ENCODE data around the gene TSHZ2. TPM values are rescaled to one million over a fixed set of nuclear protein-coding genes. Genes with fewer than 3 reads are reported as not detected.
A peak's percentile ranks its signal among the peaks of the same experiment; 100 is the strongest.
"Not testable (repeated sequence)": the region's sequence is repeated elsewhere in the genome, so short reads cannot be mapped to it uniquely, and the experiment has no call there.

The TSHZ2 gene
- total and polyA plus RNA-seq, 11 donors, result 1.8 to 12.1 (median 3.7) TPM

DNA sequence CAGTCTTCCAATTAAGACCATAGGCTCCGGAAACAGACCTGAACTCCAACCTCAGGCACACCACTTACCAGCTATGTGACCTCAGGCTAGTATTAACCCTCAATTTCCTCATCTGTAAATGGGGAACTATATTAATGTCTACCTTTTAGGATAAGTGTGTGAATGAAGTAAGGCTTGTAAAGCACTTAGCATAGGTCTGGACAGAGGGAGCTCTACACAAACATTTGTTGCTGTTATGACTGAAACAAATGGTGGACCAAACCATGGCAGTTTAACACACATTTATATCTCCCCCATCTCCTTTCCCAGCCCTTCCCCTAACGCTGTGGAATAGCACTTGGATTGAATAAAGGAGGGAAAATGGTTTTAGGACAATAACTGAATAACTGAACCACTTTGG lies 48.7 kb downstream of the TSHZ2 start:
- ATAC-seq, result no peak
- TF ChIP-seq, protein P1, sequence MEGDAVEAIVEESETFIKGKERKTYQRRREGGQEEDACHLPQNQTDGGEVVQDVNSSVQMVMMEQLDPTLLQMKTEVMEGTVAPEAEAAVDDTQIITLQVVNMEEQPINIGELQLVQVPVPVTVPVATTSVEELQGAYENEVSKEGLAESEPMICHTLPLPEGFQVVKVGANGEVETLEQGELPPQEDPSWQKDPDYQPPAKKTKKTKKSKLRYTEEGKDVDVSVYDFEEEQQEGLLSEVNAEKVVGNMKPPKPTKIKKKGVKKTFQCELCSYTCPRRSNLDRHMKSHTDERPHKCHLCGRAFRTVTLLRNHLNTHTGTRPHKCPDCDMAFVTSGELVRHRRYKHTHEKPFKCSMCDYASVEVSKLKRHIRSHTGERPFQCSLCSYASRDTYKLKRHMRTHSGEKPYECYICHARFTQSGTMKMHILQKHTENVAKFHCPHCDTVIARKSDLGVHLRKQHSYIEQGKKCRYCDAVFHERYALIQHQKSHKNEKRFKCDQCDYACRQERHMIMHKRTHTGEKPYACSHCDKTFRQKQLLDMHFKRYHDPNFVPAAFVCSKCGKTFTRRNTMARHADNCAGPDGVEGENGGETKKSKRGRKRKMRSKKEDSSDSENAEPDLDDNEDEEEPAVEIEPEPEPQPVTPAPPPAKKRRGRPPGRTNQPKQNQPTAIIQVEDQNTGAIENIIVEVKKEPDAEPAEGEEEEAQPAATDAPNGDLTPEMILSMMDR (IDR thresholded peaks at IDR 0.05), result peak in 2 of 12 donors; percentile 5 to 8
- TF ChIP-seq POLR2A (IDR thresholded peaks at IDR 0.05), result no peak
- no peak overlapping the region for H3K27ac ChIP-seq
- H3K27me3 ChIP-seq, result peaks cover 0 to 4% (median 0%) of the 10 kb centered on the region in 9 donors
- H3K4me1 ChIP-seq, result peaks cover 0 to 11% (median 0%) of the 10 kb centered on the region in 12 donors
- WGBS, 4 donors, result 71 to 88% (median 83%) methylated on average over 2 of the region's 2 CpGs
- H3K36me3 ChIP-seq, result no peaks in the 10 kb centered on the region
- no peak overlapping the region for H3K4me3 ChIP-seq
- no peak for DNase-seq
- peaks cover 0 to 4% (median 0%) of the 10 kb centered on the region in 12 donors for H3K9me3 ChIP-seq
- intact Hi-C loops (cut with DNase I), result no loop called here

DNA sequence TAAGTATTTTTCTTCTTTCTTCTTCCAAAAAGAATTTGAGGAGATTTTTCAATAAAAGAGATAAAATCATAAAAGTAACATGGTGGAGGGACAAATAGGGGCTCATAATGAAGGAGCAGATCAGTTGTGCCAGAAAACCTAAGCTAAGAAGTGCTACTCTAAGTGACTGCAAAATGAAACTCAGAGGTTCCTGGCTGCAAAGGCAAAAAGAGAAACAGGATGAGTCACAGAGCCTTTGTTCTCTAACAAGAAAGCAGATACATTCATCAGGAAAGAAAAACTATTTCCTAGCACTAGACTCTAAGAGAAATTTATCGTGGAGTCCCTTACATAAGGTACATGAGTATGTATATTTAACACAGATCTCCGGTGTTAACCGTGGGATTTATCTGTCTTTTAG lies 49.8 kb downstream of the TSHZ2 start:
- Histone ChIP-seq H3K27me3 (peaks cover 0 to 4% (median 0%) of the 10 kb centered on the region in 9 donors), H3K4me3 (no peak overlapping the region), H3K36me3 (no peaks in the 10 kb centered on the region), H3K4me1 (peaks cover 0 to 11% (median 0%) of the 10 kb centered on the region in 12 donors), H3K9me3 (no peaks in the 10 kb centered on the region), H3K27ac (no peak overlapping the region)
- ATAC-seq (no peak), DNase-seq (no peak)
- TF ChIP-seq POLR2A (IDR thresholded peaks at IDR 0.05), result no peak
- intact Hi-C loops (cut with DNase I), result no loop called here
- 87 to 89% (median 88%) methylated on average over 3 of the region's 3 CpGs for WGBS, 4 donors

DNA sequence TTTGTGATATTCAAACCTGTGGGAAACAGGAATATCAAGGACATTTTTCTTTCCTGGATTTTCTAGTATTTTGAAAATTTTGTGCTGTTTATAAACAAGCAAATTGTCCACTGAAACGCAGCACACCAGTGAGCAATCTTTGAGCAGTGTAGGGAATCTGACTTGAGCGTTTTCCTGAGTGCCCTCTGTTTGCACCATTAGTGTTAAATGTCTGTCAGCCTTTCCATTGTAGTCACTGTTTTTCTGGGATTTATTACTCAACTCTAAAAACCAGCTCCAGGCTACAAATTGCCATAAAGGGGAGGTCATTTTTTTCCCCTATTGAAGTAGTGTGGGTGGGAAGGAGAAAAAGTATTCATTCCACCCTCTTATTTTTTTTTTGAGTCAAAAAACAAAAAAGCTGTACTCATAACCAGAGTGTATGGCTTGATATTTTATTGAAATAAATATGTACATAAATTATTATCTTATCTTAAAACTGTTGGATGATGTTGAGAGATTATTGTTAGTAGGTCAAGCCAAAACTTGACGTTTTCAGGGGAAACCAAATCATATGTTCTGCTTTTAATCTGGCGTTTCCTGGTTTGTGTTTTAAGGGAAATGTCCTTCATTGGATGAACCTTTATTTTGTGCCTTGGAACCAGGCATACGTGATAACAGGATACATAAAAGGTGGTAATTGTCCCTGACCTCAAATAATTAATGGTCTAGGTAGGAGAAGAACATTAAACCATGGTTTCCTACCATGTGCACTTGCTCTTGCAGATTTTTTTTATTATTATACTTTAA lies 51.8 kb downstream of the TSHZ2 start:
- Histone ChIP-seq H3K27ac (no peak overlapping the region), H3K27me3 (peaks cover 0 to 4% (median 0%) of the 10 kb centered on the region in 9 donors), H3K36me3 (no peaks in the 10 kb centered on the region), H3K4me1 (peaks cover 0 to 11% (median 0%) of the 10 kb centered on the region in 12 donors), H3K4me3 (no peak overlapping the region), H3K9me3 (no peaks in the 10 kb centered on the region)
- TF ChIP-seq, protein P1 (IDR thresholded peaks at IDR 0.05), result no peak
- TF ChIP-seq POLR2A (IDR thresholded peaks at IDR 0.05), result no peak
- DNase-seq (no peak), ATAC-seq (peak in 1 of 4 donors; percentile 36)
- WGBS, 4 donors, result 53 to 64% (median 57%) methylated on average over 5 of the region's 5 CpGs
- intact Hi-C loops (cut with DNase I), result no loop called here

DNA sequence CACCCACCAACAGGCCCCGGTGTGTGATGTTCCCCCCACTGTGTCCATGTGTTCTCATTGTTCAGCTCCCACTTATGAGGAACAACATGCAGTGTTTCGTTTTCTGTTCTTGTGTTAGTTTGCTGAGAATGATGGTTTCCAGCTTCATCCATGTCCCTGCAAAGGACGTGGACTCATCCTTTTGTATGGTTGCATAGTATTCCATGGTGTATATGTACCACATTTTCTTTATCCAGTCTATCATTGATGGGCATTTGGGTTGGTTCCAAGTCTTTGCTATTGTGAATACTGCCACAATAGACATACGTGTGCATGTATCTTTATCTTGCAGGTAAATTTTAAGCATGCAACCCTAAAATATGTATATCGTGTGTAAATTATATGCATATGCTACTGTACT lies 52.5 kb downstream of the TSHZ2 start:
- H3K4me1 ChIP-seq, result peaks cover 0 to 10% (median 0%) of the 10 kb centered on the region in 12 donors
- H3K27ac ChIP-seq; H3K4me3 ChIP-seq; intact Hi-C loops (cut with DNase I); H3K9me3 ChIP-seq; DNase-seq; ATAC-seq; H3K36me3 ChIP-seq; H3K27me3 ChIP-seq: not testable (repeated sequence)
- 97 to 99% (median 98%) methylated on average over 5 of the region's 5 CpGs for WGBS, 4 donors

DNA sequence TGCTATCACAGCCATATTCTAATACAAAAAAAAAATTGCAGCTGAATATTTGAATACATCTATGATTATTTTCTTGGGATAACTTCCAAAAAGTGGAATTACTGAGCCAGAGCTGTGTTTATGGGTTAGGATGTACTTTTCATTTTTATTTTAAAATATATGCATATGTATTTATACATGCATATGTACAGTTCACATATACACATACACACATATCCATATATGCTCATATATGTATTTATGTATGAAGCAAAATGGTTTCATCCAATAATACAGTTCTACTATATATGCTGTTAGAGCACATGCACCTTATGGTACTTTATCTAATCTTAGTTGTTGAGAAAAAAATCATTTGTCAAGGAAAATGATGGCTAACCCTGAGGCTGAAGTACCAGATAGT lies 54.9 kb downstream of the TSHZ2 start:
- ATAC-seq, result no peak
- Histone ChIP-seq H3K27ac (no peak overlapping the region), H3K36me3 (no peaks in the 10 kb centered on the region), H3K4me3 (no peak overlapping the region), H3K4me1 (peaks cover 0 to 3% (median 0%) of the 10 kb centered on the region in 12 donors), H3K9me3 (no peaks in the 10 kb centered on the region), H3K27me3 (peaks cover 0 to 4% (median 0%) of the 10 kb centered on the region in 9 donors)
- intact Hi-C loops (cut with DNase I), result no loop called here
- no peak for DNase-seq
- no peak for TF ChIP-seq POLR2A (IDR thresholded peaks at IDR 0.05)
- TF ChIP-seq, protein P1 (IDR thresholded peaks at IDR 0.05), result no peak

Data from heart left ventricle (tissue), 16 donors.